Measurements from ENCODE around the gene PIGR. TPM values are rescaled to one million over a fixed set of nuclear protein-coding genes. Genes with fewer than 3 reads are reported as not detected.

PIGR gene
- total and polyA plus RNA-seq, 9 of the 15 experiments (the other 6 are each of a cell fraction or from before 2014, with no cell fraction given): 0.01 to 1.5 (median 0.03) TPM; not detected in 4

GRCh38 chr1:206933333-206933945 is 12.8 kb downstream of the PIGR start (continued):
- no peak for TF ChIP-seq RREB1 (CRISPR knock-in tag; IDR thresholded peaks at IDR 0.05)
- no peak for TF ChIP-seq ETV5 (CRISPR knock-in tag; IDR thresholded peaks at IDR 0.05; ENCODE audit: low read depth)
- TF ChIP-seq MEF2A (IDR thresholded peaks at IDR 0.05; ENCODE audit: control insufficient read depth, low read depth, low read length): no peak
- TF ChIP-seq TAL1 (IDR thresholded peaks at IDR 0.05): no peak
- no peak for TF ChIP-seq ZNF696 (CRISPR knock-in tag; conservative IDR thresholded peaks at IDR 0.05)
- TF ChIP-seq MAFF (IDR thresholded peaks at IDR 0.05; ENCODE audit: low read length): no peak
- no peak for TF ChIP-seq ETS1 (conservative IDR thresholded peaks at IDR 0.05; ENCODE audit: control insufficient read depth, low read depth, low read length)
- TF ChIP-seq COPS2 (conservative IDR thresholded peaks at IDR 0.05): no peak
- TF ChIP-seq STAT5A (IDR thresholded peaks at IDR 0.05; ENCODE audit: borderline replicate concordance, low read length): no peak
- TF ChIP-seq RFX1 (IDR thresholded peaks at IDR 0.05): no peak
- TF ChIP-seq DDX20 (tag; IDR thresholded peaks at IDR 0.05; ENCODE audit: low read depth): no peak
- TF ChIP-seq SMARCB1 (IDR thresholded peaks at IDR 0.05; ENCODE audit: insufficient read length, low read depth): no peak
- no peak for TF ChIP-seq TSHZ1 (CRISPR knock-in tag; IDR thresholded peaks at IDR 0.05)
- no peak for TF ChIP-seq RBBP5 (IDR thresholded peaks at IDR 0.05; ENCODE audit: borderline replicate concordance, insufficient read depth, low read length, poor library complexity, severe bottlenecking)
- TF ChIP-seq ZC3H11A (IDR thresholded peaks at IDR 0.05; ENCODE audit: low read depth, low read length): no peak
- TF ChIP-seq, protein P1, sequence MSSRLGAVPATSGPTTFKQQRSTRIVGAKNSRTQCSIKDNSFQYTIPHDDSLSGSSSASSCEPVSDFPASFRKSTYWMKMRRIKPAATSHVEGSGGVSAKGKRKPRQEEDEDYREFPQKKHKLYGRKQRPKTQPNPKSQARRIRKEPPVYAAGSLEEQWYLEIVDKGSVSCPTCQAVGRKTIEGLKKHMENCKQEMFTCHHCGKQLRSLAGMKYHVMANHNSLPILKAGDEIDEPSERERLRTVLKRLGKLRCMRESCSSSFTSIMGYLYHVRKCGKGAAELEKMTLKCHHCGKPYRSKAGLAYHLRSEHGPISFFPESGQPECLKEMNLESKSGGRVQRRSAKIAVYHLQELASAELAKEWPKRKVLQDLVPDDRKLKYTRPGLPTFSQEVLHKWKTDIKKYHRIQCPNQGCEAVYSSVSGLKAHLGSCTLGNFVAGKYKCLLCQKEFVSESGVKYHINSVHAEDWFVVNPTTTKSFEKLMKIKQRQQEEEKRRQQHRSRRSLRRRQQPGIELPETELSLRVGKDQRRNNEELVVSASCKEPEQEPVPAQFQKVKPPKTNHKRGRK (tag; IDR thresholded peaks at IDR 0.05): no peak
